Measurements from ENCODE around the gene P4HB.

DNA sequence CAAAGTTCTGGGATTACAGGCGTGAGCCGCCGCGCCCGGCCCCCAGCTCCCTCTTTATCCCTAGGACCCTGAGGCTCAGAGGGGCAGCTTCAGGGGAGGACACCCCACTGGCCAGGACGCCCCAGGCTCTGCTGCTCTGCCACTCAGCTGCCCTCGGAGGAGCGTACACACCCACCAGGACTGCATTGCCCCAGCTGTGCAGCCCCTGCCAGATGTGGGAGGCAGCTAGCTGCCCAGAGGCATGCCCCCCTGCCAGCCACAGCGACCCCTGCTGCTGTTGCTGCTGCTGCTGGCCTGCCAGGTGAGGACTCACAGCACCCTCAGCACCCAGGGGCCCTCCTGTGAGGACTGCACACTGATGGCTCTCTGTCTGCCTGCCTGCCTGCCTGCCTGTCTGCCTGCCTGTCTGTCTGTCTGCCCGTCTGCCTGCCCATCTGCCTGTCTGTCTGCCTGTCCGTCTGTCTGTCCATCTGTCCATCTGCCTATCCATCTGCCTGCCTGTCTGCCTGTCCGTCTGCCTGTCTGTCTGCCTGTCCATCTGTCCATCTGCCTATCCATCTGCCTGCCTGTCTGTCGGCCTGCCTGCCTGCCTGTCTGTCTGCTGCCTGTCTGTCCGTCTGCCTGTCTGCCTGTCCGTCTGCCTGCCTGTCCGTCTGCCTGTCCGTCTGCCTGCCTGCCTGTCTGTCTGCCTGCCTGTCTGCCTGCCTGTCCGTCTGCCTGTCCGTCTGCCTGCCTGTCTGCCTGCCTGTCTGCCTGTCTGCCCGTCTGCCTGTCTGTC lies 51.4 kb downstream of the P4HB start:
- TF ChIP-seq MEIS1 (CRISPR knock-in tag; IDR thresholded peaks at IDR 0.05; ENCODE audit: borderline replicate concordance), result no peak
- TF ChIP-seq CTCF (tag by site-specific recombination; IDR thresholded peaks at IDR 0.05), result no peak
- no peak for TF ChIP-seq SCRT2 (tag by site-specific recombination; IDR thresholded peaks at IDR 0.05)
- TF ChIP-seq ZNF23 (tag by site-specific recombination; IDR thresholded peaks at IDR 0.05; ENCODE audit: borderline replicate concordance), result no peak
- no peak for TF ChIP-seq YY1 (tag by site-specific recombination; IDR thresholded peaks at IDR 0.05)
- no peak for TF ChIP-seq ZNF394 (tag by site-specific recombination; IDR thresholded peaks at IDR 0.05; ENCODE audit: borderline replicate concordance)
- TF ChIP-seq, protein P1, sequence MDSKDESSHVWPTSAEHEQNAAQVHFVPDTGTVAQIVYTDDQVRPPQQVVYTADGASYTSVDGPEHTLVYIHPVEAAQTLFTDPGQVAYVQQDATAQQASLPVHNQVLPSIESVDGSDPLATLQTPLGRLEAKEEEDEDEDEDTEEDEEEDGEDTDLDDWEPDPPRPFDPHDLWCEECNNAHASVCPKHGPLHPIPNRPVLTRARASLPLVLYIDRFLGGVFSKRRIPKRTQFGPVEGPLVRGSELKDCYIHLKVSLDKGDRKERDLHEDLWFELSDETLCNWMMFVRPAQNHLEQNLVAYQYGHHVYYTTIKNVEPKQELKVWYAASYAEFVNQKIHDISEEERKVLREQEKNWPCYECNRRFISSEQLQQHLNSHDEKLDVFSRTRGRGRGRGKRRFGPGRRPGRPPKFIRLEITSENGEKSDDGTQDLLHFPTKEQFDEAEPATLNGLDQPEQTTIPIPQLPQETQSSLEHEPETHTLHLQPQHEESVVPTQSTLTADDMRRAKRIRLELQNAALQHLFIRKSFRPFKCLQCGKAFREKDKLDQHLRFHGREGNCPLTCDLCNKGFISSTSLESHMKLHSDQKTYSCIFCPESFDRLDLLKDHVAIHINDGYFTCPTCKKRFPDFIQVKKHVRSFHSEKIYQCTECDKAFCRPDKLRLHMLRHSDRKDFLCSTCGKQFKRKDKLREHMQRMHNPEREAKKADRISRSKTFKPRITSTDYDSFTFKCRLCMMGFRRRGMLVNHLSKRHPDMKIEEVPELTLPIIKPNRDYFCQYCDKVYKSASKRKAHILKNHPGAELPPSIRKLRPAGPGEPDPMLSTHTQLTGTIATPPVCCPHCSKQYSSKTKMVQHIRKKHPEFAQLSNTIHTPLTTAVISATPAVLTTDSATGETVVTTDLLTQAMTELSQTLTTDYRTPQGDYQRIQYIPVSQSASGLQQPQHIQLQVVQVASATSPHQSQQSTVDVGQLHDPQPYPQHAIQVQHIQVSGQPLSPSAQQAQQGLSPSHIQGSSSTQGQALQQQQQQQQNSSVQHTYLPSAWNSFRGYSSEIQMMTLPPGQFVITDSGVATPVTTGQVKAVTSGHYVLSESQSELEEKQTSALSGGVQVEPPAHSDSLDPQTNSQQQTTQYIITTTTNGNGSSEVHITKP (tag by site-specific recombination; IDR thresholded peaks at IDR 0.05), result no peak
- no peak for TF ChIP-seq ATF2 (tag by site-specific recombination; IDR thresholded peaks at IDR 0.05; ENCODE audit: low read depth)
- TF ChIP-seq, protein P2, sequence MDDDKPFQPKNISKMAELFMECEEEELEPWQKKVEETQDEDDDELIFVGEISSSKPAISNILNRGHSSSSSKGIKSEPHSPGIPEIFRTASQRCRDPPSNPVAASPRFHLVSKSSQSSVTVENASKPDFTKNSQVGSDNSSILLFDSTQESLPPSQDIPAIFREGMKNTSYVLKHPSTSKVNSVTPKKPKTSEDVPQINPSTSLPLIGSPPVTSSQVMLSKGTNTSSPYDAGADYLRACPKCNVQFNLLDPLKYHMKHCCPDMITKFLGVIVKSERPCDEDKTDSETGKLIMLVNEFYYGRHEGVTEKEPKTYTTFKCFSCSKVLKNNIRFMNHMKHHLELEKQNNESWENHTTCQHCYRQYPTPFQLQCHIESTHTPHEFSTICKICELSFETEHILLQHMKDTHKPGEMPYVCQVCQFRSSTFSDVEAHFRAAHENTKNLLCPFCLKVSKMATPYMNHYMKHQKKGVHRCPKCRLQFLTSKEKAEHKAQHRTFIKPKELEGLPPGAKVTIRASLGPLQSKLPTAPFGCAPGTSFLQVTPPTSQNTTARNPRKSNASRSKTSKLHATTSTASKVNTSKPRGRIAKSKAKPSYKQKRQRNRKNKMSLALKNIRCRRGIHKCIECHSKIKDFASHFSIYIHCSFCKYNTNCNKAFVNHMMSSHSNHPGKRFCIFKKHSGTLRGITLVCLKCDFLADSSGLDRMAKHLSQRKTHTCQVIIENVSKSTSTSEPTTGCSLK (tag by site-specific recombination; IDR thresholded peaks at IDR 0.05), result no peak

All from HEK293 (cell line).